ENCODE data around the gene EIF2AK3.
"Not testable (repeated sequence)": the region's sequence is repeated elsewhere in the genome, so short reads cannot be mapped to it uniquely, and the experiment has no call there.

Gene EIF2AK3

GRCh38 chr2:88563129-88563528 is 64.1 kb downstream of the EIF2AK3 start:
- Histone ChIP-seq H3K36me3 (replicated peaks) (no peaks in the 10 kb centered on the region), H3K9me3 (no peaks in the 10 kb centered on the region), H3K4me3 (no peak overlapping the region), H3K4me1 (peaks cover 3% of the 10 kb centered on the region; the same call in 1 of the 2 replicates), H3K27me3 (ENCODE audit: low read depth) (no peaks in the 10 kb centered on the region)
- in situ Hi-C loops (cut with MboI; ENCODE audit: low sequenced_read_pairs): no loop called here
- no peak for DNase-seq (ENCODE audit: low spot score in 2 of 2)

- in situ Hi-C loops (cut with MboI; ENCODE audit: low sequenced_read_pairs): no loop called here
- Histone ChIP-seq H3K4me1 (peaks cover 3% of the 10 kb centered on the region; the same call in 1 of the 2 replicates), H3K36me3 (replicated peaks) (0 out of 2 replicates have a peak, but pooled peaks cover 3% of the 10 kb centered on the region), H3K4me3 (no peak overlapping the region), H3K27me3 (ENCODE audit: low read depth) (no peaks in the 10 kb centered on the region), H3K9me3 (no peaks in the 10 kb centered on the region)
- no peak for DNase-seq (ENCODE audit: low spot score in 2 of 2)
These were observed 65.4 kb downstream of the EIF2AK3 start for GRCh38 chr2:88561646-88562388.

GRCh38 chr2:88560619-88561307 is 66.5 kb downstream of the EIF2AK3 start:
- H3K4me1 ChIP-seq: peaks cover 3% of the 10 kb centered on the region; the same call in 1 of the 2 replicates
- H3K9me3 ChIP-seq: no peaks in the 10 kb centered on the region
- H3K36me3 ChIP-seq (replicated peaks): 0 out of 2 replicates have a peak, but pooled peaks cover 6% of the 10 kb centered on the region
- no peaks in the 10 kb centered on the region for H3K27me3 ChIP-seq (ENCODE audit: low read depth)
- DNase-seq (ENCODE audit: low spot score in 2 of 2): no peak
- no peak overlapping the region for H3K4me3 ChIP-seq
- in situ Hi-C loops (cut with MboI; ENCODE audit: low sequenced_read_pairs): no loop called here

- Histone ChIP-seq H3K9me3 (no peaks in the 10 kb centered on the region), H3K4me3 (no peak overlapping the region), H3K36me3 (replicated peaks) (0 out of 2 replicates have a peak, but pooled peaks cover 6% of the 10 kb centered on the region), H3K4me1 (no peaks in the 10 kb centered on the region), H3K27me3 (ENCODE audit: low read depth) (no peaks in the 10 kb centered on the region)
- in situ Hi-C loops (cut with MboI; ENCODE audit: low sequenced_read_pairs): loop anchor here (10.0 kb wide), 1 partner anchor 352 kb away; no protein-coding TSS in a partner anchor
- no peak for DNase-seq (ENCODE audit: low spot score in 2 of 2)
These were observed 70.0 kb downstream of the EIF2AK3 start for GRCh38 chr2:88557290-88557689.

- no peak overlapping the region for H3K4me3 ChIP-seq
- no peaks in the 10 kb centered on the region for H3K4me1 ChIP-seq
- no peaks in the 10 kb centered on the region for H3K9me3 ChIP-seq
- H3K36me3 ChIP-seq (replicated peaks): 0 out of 2 replicates have a peak, but pooled peaks cover 6% of the 10 kb centered on the region
- DNase-seq (ENCODE audit: low spot score in 2 of 2): no peak
- in situ Hi-C loops (cut with MboI; ENCODE audit: low sequenced_read_pairs): loop anchor here (10.0 kb wide), 1 partner anchor 351 kb away; no protein-coding TSS in a partner anchor
- H3K27me3 ChIP-seq (ENCODE audit: low read depth): no peaks in the 10 kb centered on the region
These were observed 71.2 kb downstream of the EIF2AK3 start for GRCh38 chr2:88556026-88556425.

- in situ Hi-C loops (cut with MboI; ENCODE audit: low sequenced_read_pairs): loop anchor here (10.0 kb wide), 1 partner anchor 349 kb away; no protein-coding TSS in a partner anchor
- Histone ChIP-seq H3K9me3 (no peaks in the 10 kb centered on the region), H3K36me3 (replicated peaks) (0 out of 2 replicates have a peak, but pooled peaks cover 6% of the 10 kb centered on the region), H3K4me3 (no peak overlapping the region), H3K27me3 (ENCODE audit: low read depth) (no peaks in the 10 kb centered on the region), H3K4me1 (no peaks in the 10 kb centered on the region)
- DNase-seq (ENCODE audit: low spot score in 2 of 2): no peak
These were observed 73.1 kb downstream of the EIF2AK3 start for GRCh38 chr2:88554189-88554588.

GRCh38 chr2:88549616-88550292 is 77.5 kb downstream of the EIF2AK3 start:
- no peak overlapping the region for H3K4me3 ChIP-seq
- H3K4me1 ChIP-seq: no peaks in the 10 kb centered on the region
- no peaks in the 10 kb centered on the region for H3K27me3 ChIP-seq (ENCODE audit: low read depth)
- H3K36me3 ChIP-seq (replicated peaks): no peaks in the 10 kb centered on the region
- H3K9me3 ChIP-seq: no peaks in the 10 kb centered on the region
- in situ Hi-C loops (cut with MboI; ENCODE audit: low sequenced_read_pairs): loop anchor here (10.0 kb wide), 1 partner anchor 345 kb away; no protein-coding TSS in a partner anchor
- DNase-seq (ENCODE audit: low spot score in 2 of 2): no peak

- H3K4me1 ChIP-seq; H3K27me3 ChIP-seq (ENCODE audit: low read depth); H3K4me3 ChIP-seq; DNase-seq (ENCODE audit: low spot score in 2 of 2); in situ Hi-C loops (cut with MboI; ENCODE audit: low sequenced_read_pairs); H3K9me3 ChIP-seq; H3K36me3 ChIP-seq (replicated peaks): not testable (repeated sequence)
These were observed 81.0 kb downstream of the EIF2AK3 start for GRCh38 chr2:88546291-88546690.

GRCh38 chr2:88545118-88545517 is 82.1 kb downstream of the EIF2AK3 start:
- DNase-seq (ENCODE audit: low spot score in 2 of 2): peak in 1 of 2 experiments; percentile 65
- in situ Hi-C loops (cut with MboI; ENCODE audit: low sequenced_read_pairs): no loop called here

GRCh38 chr2:88543541-88544057 is 83.7 kb downstream of the EIF2AK3 start:
- no peaks in the 10 kb centered on the region for H3K4me1 ChIP-seq

More at GRCh38 chr2:88545118-88545517, 82.1 kb downstream of the EIF2AK3 start:
- no peaks in the 10 kb centered on the region for H3K4me1 ChIP-seq
- H3K27me3 ChIP-seq (ENCODE audit: low read depth): no peaks in the 10 kb centered on the region
- H3K36me3 ChIP-seq (replicated peaks): no peaks in the 10 kb centered on the region
- no peaks in the 10 kb centered on the region for H3K9me3 ChIP-seq
- no peak overlapping the region for H3K4me3 ChIP-seq

GRCh38 chr2:88542668-88543067 is 84.6 kb downstream of the EIF2AK3 start:
- Histone ChIP-seq H3K9me3 (no peaks in the 10 kb centered on the region), H3K27me3 (ENCODE audit: low read depth) (no peaks in the 10 kb centered on the region), H3K4me1 (no peaks in the 10 kb centered on the region), H3K4me3 (no peak overlapping the region), H3K36me3 (replicated peaks) (no peaks in the 10 kb centered on the region)
- no peak for DNase-seq (ENCODE audit: low spot score in 2 of 2)
- in situ Hi-C loops (cut with MboI; ENCODE audit: low sequenced_read_pairs): no loop called here

More at GRCh38 chr2:88543541-88544057, 83.7 kb downstream of the EIF2AK3 start:
- Histone ChIP-seq H3K27me3 (ENCODE audit: low read depth) (no peaks in the 10 kb centered on the region), H3K4me3 (no peak overlapping the region), H3K36me3 (replicated peaks) (no peaks in the 10 kb centered on the region), H3K9me3 (no peaks in the 10 kb centered on the region)
- in situ Hi-C loops (cut with MboI; ENCODE audit: low sequenced_read_pairs): no loop called here
- no peak for DNase-seq (ENCODE audit: low spot score in 2 of 2)

- Histone ChIP-seq H3K4me1 (no peaks in the 10 kb centered on the region), H3K9me3 (no peaks in the 10 kb centered on the region), H3K4me3 (no peak overlapping the region), H3K27me3 (ENCODE audit: low read depth) (no peaks in the 10 kb centered on the region), H3K36me3 (replicated peaks) (no peaks in the 10 kb centered on the region)
- in situ Hi-C loops (cut with MboI; ENCODE audit: low sequenced_read_pairs): no loop called here
- DNase-seq (ENCODE audit: low spot score in 2 of 2): no peak
These were observed 86.9 kb downstream of the EIF2AK3 start for GRCh38 chr2:88540346-88540745.

GRCh38 chr2:88538362-88538917 is 88.8 kb downstream of the EIF2AK3 start:
- Histone ChIP-seq H3K36me3 (replicated peaks) (no peaks in the 10 kb centered on the region), H3K4me1 (no peaks in the 10 kb centered on the region), H3K4me3 (no peak overlapping the region), H3K27me3 (ENCODE audit: low read depth) (no peaks in the 10 kb centered on the region), H3K9me3 (no peaks in the 10 kb centered on the region)
- in situ Hi-C loops (cut with MboI; ENCODE audit: low sequenced_read_pairs): loop anchor here (10.0 kb wide), 1 partner anchor 54 kb away; no protein-coding TSS in a partner anchor
- DNase-seq (ENCODE audit: low spot score in 2 of 2): no peak

All from HAP-1 (cell line).